B cell (primary cell): ENCODE measurements around the gene OGDH. TPM values are rescaled to one million over a fixed set of nuclear protein-coding genes. Genes with fewer than 3 reads are reported as not detected.
A peak's percentile ranks its signal among the peaks of the same experiment; 100 is the strongest.

Source experiments
- ATAC-seq: fragments of 200-7000 bp; cut with Tn5 transposase; one replicate; pipeline ENCODE4 v1.10.0; 2021; ENCODE audit warnings: low read depth, mild to moderate bottlenecking, moderate number of reproducible peaks, moderate library complexity
- CTCF ChIA-PET: fragments of 350-600 bp; sonication (Branson Sonifier 250); formaldehyde crosslinking; loops from one replicate; lab custom pipeline; 2021; ENCODE audit warnings: antibody characterized with exemption, inconsistent platforms; lab: Charles Lee
- POLR2A ChIA-PET: fragments of 350-600 bp; sonication (Branson Sonifier 250); formaldehyde crosslinking; loops from one replicate; lab custom pipeline; 2021; ENCODE audit warnings: antibody characterized with exemption; lab: Charles Lee
- DNase-seq: peaks from one replicate; pipeline ENCODE4 v3.0.0; 2013
- H2AFZ ChIP-seq: 2 replicates; pipeline ENCODE4 v1.6.1; 2012; ENCODE audit warnings: mild to moderate bottlenecking, low read depth, low read length; ENCODE audit not compliant: insufficient read depth, poor library complexity, severe bottlenecking
- H3K27ac ChIP-seq, 2 donors: 1 replicate in 1 of 2; 2 replicates in 1 of 2; pipeline ENCODE4 v1.5.1; 2012 to 2013; ENCODE audit warnings: low read length in 2 of 2, mild to moderate bottlenecking in 2 of 2, moderate library complexity in 1 of 2
- H3K27me3 ChIP-seq, 4 experiments: fragments of 200-600 bp in 1 of 4; sonication (generic) in 1 of 4; replicated peaks in 1 of 4; 1 replicate in 2 of 4; 2 replicates in 2 of 4; pipeline versions ENCODE4 v1.6.1 to v1.7.0; 2013 to 2016; ENCODE audit warnings: low read length in 3 of 4, mild to moderate bottlenecking in 2 of 4, mixed read lengths in 1 of 4, moderate library complexity in 1 of 4; ENCODE audit not compliant: insufficient read depth in 4 of 4, control insufficient read depth in 3 of 4; ENCODE audit errors: control extremely low read depth in 1 of 4
- H3K36me3 ChIP-seq, 2 experiments: replicated peaks in 1 of 2; 1 replicate in 1 of 2; 2 replicates in 1 of 2; pipeline versions ENCODE4 v1.6.1 to v1.7.1; 2013; ENCODE audit warnings: low read length in 1 of 2; ENCODE audit not compliant: insufficient read depth in 2 of 2, control insufficient read depth in 1 of 2; ENCODE audit errors: control extremely low read depth in 1 of 2, extremely low read depth in 1 of 2
- H3K4me1 ChIP-seq, 2 donors: fragments of 200-600 bp in 1 of 2; sonication (generic) in 1 of 2; 1 replicate in 1 of 2; 2 replicates in 1 of 2; pipeline versions ENCODE4 v1.5.1 to v1.6.1; 2013 to 2017; ENCODE audit warnings: low read length in 2 of 2; ENCODE audit not compliant: control insufficient read depth in 2 of 2, insufficient read depth in 2 of 2
- H3K4me2 ChIP-seq: replicated peaks from 2 replicates; pipeline ENCODE3; 2012; ENCODE audit warnings: mild to moderate bottlenecking, low read depth, low read length; ENCODE audit not compliant: poor library complexity, severe bottlenecking
- H3K4me3 ChIP-seq, 5 experiments: fragments of 200-600 bp in 1 of 5; sonication (generic) in 1 of 5; 1 replicate in 3 of 5; 2 replicates in 2 of 5; pipeline versions ENCODE4 v1.5.1 to v1.7.0; 2011 to 2016; ENCODE audit warnings: low read length in 4 of 5, mild to moderate bottlenecking in 4 of 5, low read depth in 2 of 5, control low read depth in 1 of 5, moderate library complexity in 1 of 5; ENCODE audit not compliant: insufficient read depth in 1 of 5; ENCODE audit errors: control extremely low read depth in 1 of 5, extremely low read depth in 1 of 5
- H3K79me2 ChIP-seq: fragments of 200-600 bp; sonication (generic); one replicate; pipeline ENCODE4 v1.6.0; 2016; ENCODE audit warnings: low read length; ENCODE audit not compliant: control insufficient read depth, insufficient read depth
- H3K9ac ChIP-seq: fragments of 200-600 bp; sonication (generic); 2 replicates; pipeline ENCODE4 v1.6.1; 2017; ENCODE audit warnings: mild to moderate bottlenecking, low read length, moderate library complexity
- H3K9me3 ChIP-seq, 3 donors: one replicate each; pipeline versions ENCODE4 v1.6.1 to v1.7.1; 2013; ENCODE audit warnings: low read length in 2 of 3; ENCODE audit not compliant: control insufficient read depth in 2 of 3, insufficient read depth in 1 of 3; ENCODE audit errors: control extremely low read depth in 1 of 3
- H4K20me1 ChIP-seq: 2 replicates; pipeline ENCODE4 v1.6.0; 2012; ENCODE audit warnings: mild to moderate bottlenecking, low read length; ENCODE audit not compliant: insufficient read depth, control insufficient read depth, poor library complexity, severe bottlenecking
- H3K27ac Mint-ChIP-seq: one replicate; pipeline ENCODE4 v1.8.0; 2021; ENCODE audit warnings: mixed read lengths
- H3K27me3 Mint-ChIP-seq: one replicate; pipeline ENCODE4 v1.8.0; 2021; ENCODE audit warnings: mixed read lengths
- H3K4me1 Mint-ChIP-seq: one replicate; pipeline ENCODE4 v1.8.0; 2021; ENCODE audit warnings: mixed read lengths
- H3K4me3 Mint-ChIP-seq: one replicate; pipeline ENCODE4 v1.8.0; 2021; ENCODE audit warnings: mixed read lengths
- H3K9me3 Mint-ChIP-seq: one replicate; pipeline ENCODE4 v1.8.0; 2022; ENCODE audit warnings: mixed read lengths; ENCODE audit not compliant: insufficient read depth
- CTCF ChIP-seq: fragments of 200-600 bp; IDR thresholded peaks from one replicate; pipeline ENCODE4 v1.8.0; 2022; ENCODE audit warnings: antibody characterized with exemption, mild to moderate bottlenecking
- EZH2 ChIP-seq: IDR thresholded peaks from 2 replicates; pipeline ENCODE4 v1.6.1; 2012; ENCODE audit warnings: borderline replicate concordance, low read depth, mild to moderate bottlenecking, moderate library complexity, low read length; ENCODE audit not compliant: insufficient read depth, poor library complexity, severe bottlenecking
- WGBS: methylation state at CpG from one replicate; pipeline ENCODE4 v1.1.5; 2013; ENCODE audit warnings: missing lambda C conversion rate; ENCODE audit not compliant: insufficient coverage; 5-methylcytosine and 5-hydroxymethylcytosine counted together
- intact Hi-C: fragments of 100-400 bp; cut with micrococcal nuclease; formaldehyde crosslinking; loops from one replicate; pipeline ENCODE4 v1.10.0; 2022
- polyA plus RNA-seq: library from polyadenylated mRNA; depleted of rRNA; stranded (reverse); fragments of >200 nt; gene quantifications from 2 replicates; pipeline ENCODE4 v1.2.3, GENCODE V29; 2012
- total RNA-seq, 2 donors: library from RNA; stranded (reverse); fragments of 120-200 nt in 1 of 2; gene quantifications; 1 replicate in 1 of 2; 2 replicates in 1 of 2; pipeline versions ENCODE4 v1.2.3 to v1.2.4, GENCODE V29; 2013 to 2022

OGDH gene
- total and polyA plus RNA-seq, 2 donors (not counting 1 experiment from before 2014, with no cell fraction given), result 42.6 to 80.2 TPM

- Mint-ChIP-seq H3K4me3 (peak overlapping the region; percentile 88), H3K27ac (peak overlapping the region; percentile 97), H3K4me1 (peaks cover 71% of the 10 kb centered on the region), H3K9me3 (no peaks in the 10 kb centered on the region), H3K27me3 (no peaks in the 10 kb centered on the region)
- Histone ChIP-seq H3K9me3 (no peaks in the 10 kb centered on the region), H3K27me3 (no peaks in the 10 kb centered on the region), H2AFZ (peak overlapping the region; percentile 1), H3K27ac (peak overlapping the region; percentile 96 to 97), H3K9ac (peak overlapping the region; percentile 77), H3K4me1 (peaks cover 71 to 75% of the 10 kb centered on the region in 2 donors), H4K20me1 (peaks cover 31% of the 10 kb centered on the region), H3K4me2 (peak overlapping the region; percentile 85), H3K36me3 (peaks cover 0 to 24% of the 10 kb centered on the region in 2 experiments), H3K4me3 (peak overlapping the region; percentile 8 to 89 (median 74)), H3K79me2 (peaks cover 71% of the 10 kb centered on the region)
- TF ChIP-seq EZH2, result no peak
- no peak for TF ChIP-seq CTCF
- CTCF ChIA-PET, result interaction anchor here (0.9 to 4.0 kb wide), 10 partner anchors 18 to 385 kb away, joined by 3 to 37 read pairs (median 6); partner anchors contain the start of genes H2AZ2, OGDH and TMED4
- intact Hi-C loops, result loop anchor here (1.0 to 5.0 kb wide), 7 partner anchors 16 to 260 kb away; partner anchors contain the start of genes NUDCD3 and OGDH
- POLR2A ChIA-PET, result interaction anchor here (0.6 to 3.2 kb wide), 11 partner anchors 15 to 187 kb away, joined by 3 to 29 read pairs (median 7); partner anchors contain the start of genes H2AZ2 and OGDH
- WGBS, result 13% methylated on average over 5 of the region's 6 CpGs
- DNase-seq (peak; percentile 94), ATAC-seq (peak; percentile 50)
Measured at GRCh38 chr7:44750921-44751571, 144.6 kb downstream of the OGDH start.

GRCh38 chr7:44752822-44753221 is 146.4 kb downstream of the OGDH start:
- Histone ChIP-seq H2AFZ (no peak overlapping the region), H3K4me3 (peak overlapping the region in 1 of 5 experiments; percentile 8), H4K20me1 (peaks cover 47% of the 10 kb centered on the region), H3K36me3 (peaks cover 0 to 42% of the 10 kb centered on the region in 2 experiments), H3K4me1 (peaks cover 71 to 78% of the 10 kb centered on the region in 2 donors), H3K9me3 (no peaks in the 10 kb centered on the region), H3K9ac (no peak overlapping the region), H3K27ac (peak overlapping the region; percentile 96 to 97), H3K27me3 (no peaks in the 10 kb centered on the region), H3K4me2 (peak overlapping the region; percentile 85), H3K79me2 (peaks cover 87% of the 10 kb centered on the region)
- Mint-ChIP-seq H3K4me1 (peaks cover 73% of the 10 kb centered on the region), H3K4me3 (peak overlapping the region; percentile 78), H3K27ac (peak overlapping the region; percentile 93), H3K27me3 (no peaks in the 10 kb centered on the region), H3K9me3 (no peaks in the 10 kb centered on the region)
- ChIA-PET POLR2A (interaction anchor here (0.6 kb wide), 1 partner anchor 93 kb away, joined by 3 read pairs; no protein-coding TSS in a partner anchor), CTCF (interaction anchor here (0.8 to 2.0 kb wide), 2 partner anchors 14 to 94 kb away, joined by 3 to 5 read pairs; no protein-coding TSS in a partner anchor)
- ATAC-seq (no peak), DNase-seq (no peak)
- 100% methylated on average over 1 of the region's 2 CpGs for WGBS
- TF ChIP-seq EZH2, result no peak
- TF ChIP-seq CTCF, result no peak
- intact Hi-C loops, result loop anchor here (5.0 kb wide), 1 partner anchor 234 kb away; no protein-coding TSS in a partner anchor
